HEK293T (cell line): Measurements from ENCODE around the gene DPRX.
"Not testable (repeated sequence)": the region's sequence is repeated elsewhere in the genome, so short reads cannot be mapped to it uniquely, and the experiment has no call there.

Source experiments
- CTCF ChIA-PET: fragments of 350-600 bp; formaldehyde crosslinking; extraction: SDS; loops from one replicate; lab custom pipeline; 2021; ENCODE audit warnings: antibody characterized with exemption, inconsistent platforms; lab: Yijun Ruan, JAX
- POLR2A ChIA-PET: fragments of 350-600 bp; formaldehyde crosslinking; extraction: SDS; loops from one replicate; lab custom pipeline; 2020; ENCODE audit warnings: antibody characterized with exemption, inconsistent platforms; lab: Yijun Ruan, JAX
- DNase-seq: peaks from one replicate; pipeline ENCODE4 v3.0.0; 2012; ENCODE audit warnings: mixed read lengths; ENCODE audit errors: extremely low spot score
- ARNT ChIP-seq: fragments of 450-650 bp; IDR thresholded peaks from 2 replicates; pipeline ENCODE4 v1.6.1; 2017; ENCODE audit warnings: mild to moderate bottlenecking
- BHLHE40 ChIP-seq: fragments of 450-650 bp; IDR thresholded peaks from 2 replicates; pipeline ENCODE4 v1.6.1; 2016; ENCODE audit warnings: mild to moderate bottlenecking, moderate library complexity, borderline replicate concordance
- CTBP1 ChIP-seq: fragments of 450-650 bp; IDR thresholded peaks from 2 replicates; pipeline ENCODE4 v1.6.1; 2016; ENCODE audit warnings: borderline replicate concordance
- ELF4 ChIP-seq: fragments of 450-650 bp; IDR thresholded peaks from 2 replicates; pipeline ENCODE4 v1.6.1; 2017; ENCODE audit warnings: antibody characterized with exemption
- FOXA1 ChIP-seq: fragments of 450-650 bp; IDR thresholded peaks from 2 replicates; pipeline ENCODE4 v1.6.1; 2016; ENCODE audit warnings: mild to moderate bottlenecking
- FOXK2 ChIP-seq: fragments of 450-650 bp; IDR thresholded peaks from 2 replicates; pipeline ENCODE4 v1.6.1; 2016; ENCODE audit warnings: mild to moderate bottlenecking
- FOXM1 ChIP-seq: fragments of 450-650 bp; IDR thresholded peaks from 2 replicates; pipeline ENCODE4 v1.6.1; 2017; ENCODE audit warnings: mild to moderate bottlenecking, borderline replicate concordance
- HDGF ChIP-seq: fragments of 450-650 bp; IDR thresholded peaks from 2 replicates; pipeline ENCODE4 v1.6.1; 2017; ENCODE audit warnings: antibody characterized with exemption, borderline replicate concordance
- L3MBTL2 ChIP-seq: fragments of 450-650 bp; conservative IDR thresholded peaks from 2 replicates; pipeline ENCODE4 v1.6.1; 2016; ENCODE audit warnings: mild to moderate bottlenecking
- LEF1 ChIP-seq: fragments of 450-650 bp; IDR thresholded peaks from 2 replicates; pipeline ENCODE4 v1.6.1; 2017; ENCODE audit warnings: mild to moderate bottlenecking, borderline replicate concordance
- NFRKB ChIP-seq: fragments of 450-650 bp; IDR thresholded peaks from 2 replicates; pipeline ENCODE4 v1.6.1; 2016; ENCODE audit warnings: mild to moderate bottlenecking, moderate library complexity
- PKNOX1 ChIP-seq: fragments of 450-650 bp; IDR thresholded peaks from 2 replicates; pipeline ENCODE4 v1.6.1; 2016
- SP1 ChIP-seq: fragments of 450-650 bp; IDR thresholded peaks from 2 replicates; pipeline ENCODE4 v1.6.1; 2017
- SUZ12 ChIP-seq: fragments of 450-650 bp; IDR thresholded peaks from 2 replicates; pipeline ENCODE4 v1.6.1; 2016; ENCODE audit warnings: mild to moderate bottlenecking
- TARDBP ChIP-seq: fragments of 450-650 bp; IDR thresholded peaks from 2 replicates; pipeline ENCODE4 v1.6.1; 2016
- ZNF384 ChIP-seq: fragments of 450-650 bp; IDR thresholded peaks from 2 replicates; pipeline ENCODE4 v1.6.1; 2016

The DPRX gene

DNA sequence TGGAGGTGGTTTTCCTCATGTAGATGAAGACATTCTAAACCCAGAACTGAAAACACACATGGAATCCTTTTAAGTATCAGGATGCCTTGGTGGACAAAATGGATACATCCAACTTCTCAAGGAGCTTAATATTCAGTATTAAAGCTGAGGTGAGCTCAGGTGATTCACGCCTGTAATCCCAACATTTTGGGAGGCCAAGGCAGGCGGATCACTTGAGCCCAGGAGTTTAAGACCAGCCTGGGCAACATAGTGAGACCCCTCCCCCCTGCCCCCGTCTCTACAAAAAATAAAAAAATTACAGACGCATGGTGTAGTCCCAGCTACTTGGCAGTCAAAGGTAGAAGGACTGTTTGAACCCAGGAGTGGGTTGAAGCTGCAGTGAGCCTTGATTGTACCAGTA lies 28.8 kb downstream of the DPRX start:
- POLR2A ChIA-PET: no interaction called here

GRCh38 chr19:53662209-53662608 lies 30.4 kb downstream of the DPRX start:
- CTCF ChIA-PET: no interaction called here
- TF ChIP-seq FOXA1 (no peak), PKNOX1 (no peak), ARNT (no peak), L3MBTL2 (no peak), CTBP1 (no peak), ELF4 (no peak), SUZ12 (no peak), LEF1 (no peak), SP1 (no peak), FOXK2 (no peak), TARDBP (no peak), HDGF (no peak), NFRKB (no peak), ZNF384 (no peak), FOXM1 (no peak)
- POLR2A ChIA-PET: no interaction called here
- no peak for DNase-seq

More for the DNA sequence above, 28.8 kb downstream of the DPRX start:
- no peak for TF ChIP-seq L3MBTL2
- no peak for TF ChIP-seq HDGF
- TF ChIP-seq FOXM1: no peak
- no peak for TF ChIP-seq BHLHE40
- no peak for TF ChIP-seq SP1
- TF ChIP-seq PKNOX1: no peak
- TF ChIP-seq ZNF384: no peak
- TF ChIP-seq ELF4: no peak
- TF ChIP-seq TARDBP: no peak
- TF ChIP-seq SUZ12: no peak
- DNase-seq: no peak
- CTCF ChIA-PET: no interaction called here

GRCh38 chr19:53664152-53664551 lies 32.4 kb downstream of the DPRX start:
- TF ChIP-seq ARNT (no peak), FOXK2 (no peak), ZNF384 (no peak), CTBP1 (no peak), BHLHE40 (no peak), SP1 (no peak), FOXM1 (no peak), PKNOX1 (no peak), LEF1 (no peak)
- CTCF ChIA-PET: no interaction called here
- no peak for DNase-seq
- POLR2A ChIA-PET: no interaction called here

- POLR2A ChIA-PET: no interaction called here
- DNase-seq: no peak
- TF ChIP-seq L3MBTL2 (no peak), ARNT (no peak), FOXA1 (no peak), ELF4 (no peak), TARDBP (no peak), PKNOX1 (no peak), FOXK2 (no peak), LEF1 (no peak), HDGF (no peak), SUZ12 (no peak), NFRKB (no peak), CTBP1 (no peak), BHLHE40 (no peak)
- CTCF ChIA-PET: no interaction called here
Measured at GRCh38 chr19:53664760-53665159, 33.0 kb downstream of the DPRX start.

DNA sequence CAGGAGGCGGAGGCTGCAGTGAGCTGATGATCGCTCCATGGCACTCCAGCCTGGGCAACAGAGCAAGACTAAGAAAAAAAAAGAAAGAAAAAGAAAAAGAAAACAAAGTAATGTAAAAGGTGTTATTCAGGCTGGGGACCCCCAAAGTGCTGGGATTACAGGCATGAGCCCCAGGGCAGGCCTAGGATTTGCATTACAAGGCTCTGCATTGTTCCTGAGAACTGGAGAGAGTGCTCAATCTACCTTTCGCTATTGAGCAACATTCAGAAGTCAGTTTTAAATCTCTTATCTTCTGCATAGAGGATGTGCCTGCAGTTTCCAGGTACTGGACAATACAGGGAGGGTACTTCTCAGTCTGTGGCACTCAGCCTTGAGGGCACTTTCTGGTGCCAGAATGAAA lies 34.5 kb downstream of the DPRX start:
- CTCF ChIA-PET, POLR2A ChIA-PET, DNase-seq: not testable (repeated sequence)

DNA sequence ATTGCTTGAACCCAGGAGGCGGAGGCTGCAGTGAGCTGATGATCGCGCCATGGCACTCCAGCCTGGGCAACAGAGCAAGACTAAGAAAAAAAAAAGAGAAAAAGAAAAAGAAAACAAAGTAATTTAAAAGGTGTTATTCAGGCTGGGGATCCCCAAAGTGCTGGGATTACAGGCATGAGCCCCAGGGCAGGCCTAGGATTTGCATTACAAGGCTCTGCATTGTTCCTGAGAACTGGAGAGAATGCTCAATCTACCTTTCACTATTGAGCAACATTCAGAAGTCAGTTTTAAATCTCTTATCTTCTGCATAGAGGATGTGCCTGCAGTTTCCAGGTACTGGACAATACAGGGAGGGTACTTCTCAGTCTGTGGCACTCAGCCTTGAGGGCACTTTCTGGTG lies 37.0 kb downstream of the DPRX start:
- CTCF ChIA-PET: not testable (repeated sequence)

DNA sequence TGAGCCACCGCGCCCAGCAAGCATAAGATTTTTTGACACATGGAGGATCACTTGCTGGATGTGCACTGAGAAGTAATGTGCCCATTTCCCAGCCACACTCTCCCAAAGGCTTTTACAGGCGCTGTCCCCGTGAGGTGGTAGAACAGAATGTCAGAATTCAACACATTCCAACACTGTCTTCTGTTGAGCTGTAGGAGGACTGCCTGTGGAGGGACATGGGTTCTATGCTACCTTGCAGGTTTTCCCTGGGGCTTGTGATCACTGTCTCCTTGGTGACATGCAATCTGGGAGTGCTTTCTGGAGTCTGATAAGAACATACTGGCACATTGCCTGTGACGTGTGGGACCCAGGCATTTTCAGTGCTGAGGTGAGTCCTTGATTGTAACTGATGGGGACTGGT lies 38.5 kb downstream of the DPRX start:
- ChIA-PET POLR2A (no interaction called here), CTCF (no interaction called here)
- no peak for TF ChIP-seq TARDBP
- no peak for TF ChIP-seq ZNF384
- no peak for TF ChIP-seq HDGF
- no peak for TF ChIP-seq SUZ12
- DNase-seq: no peak

More for the DNA sequence above, 37.0 kb downstream of the DPRX start:
- POLR2A ChIA-PET, DNase-seq: not testable (repeated sequence)
